DMS153 treated with DMSO at 0.1 percent for 48 hours (cell line): ENCODE results near the gene TRAPPC3L.

ENCODE experiments used
- DNase-seq: peaks from one replicate; lab custom pipeline; 2025; ENCODE audit not compliant: unreplicated experiment; lab: John Stamatoyannopoulos, UW

The TRAPPC3L gene

DNA sequence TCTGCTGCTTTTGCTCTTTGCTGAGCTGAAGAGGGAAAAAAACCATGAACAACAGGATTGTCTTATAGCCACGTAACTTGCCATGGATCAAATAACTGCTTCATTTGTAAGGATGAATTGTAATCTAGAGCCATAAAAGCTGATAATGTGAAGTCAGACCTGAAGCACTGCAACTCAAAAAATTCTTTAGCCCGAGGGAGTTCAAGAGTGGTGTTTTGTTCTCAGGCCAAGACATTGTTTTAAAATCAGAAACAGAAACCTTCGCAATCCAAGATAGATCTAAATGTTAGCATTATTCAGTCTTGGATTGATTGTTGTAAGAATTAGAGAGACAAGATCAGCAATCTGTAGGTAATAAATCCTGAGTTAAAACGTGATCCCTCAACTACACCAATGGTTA, at the start of gene TRAPPC3L:
Gene TRAPPC3L, minus strand, starts transcription at position 34 of the 400 bp plus-strand sequence. CDS start 170 bp downstream, outside the sequence.
- DNase-seq: no peak

DNA sequence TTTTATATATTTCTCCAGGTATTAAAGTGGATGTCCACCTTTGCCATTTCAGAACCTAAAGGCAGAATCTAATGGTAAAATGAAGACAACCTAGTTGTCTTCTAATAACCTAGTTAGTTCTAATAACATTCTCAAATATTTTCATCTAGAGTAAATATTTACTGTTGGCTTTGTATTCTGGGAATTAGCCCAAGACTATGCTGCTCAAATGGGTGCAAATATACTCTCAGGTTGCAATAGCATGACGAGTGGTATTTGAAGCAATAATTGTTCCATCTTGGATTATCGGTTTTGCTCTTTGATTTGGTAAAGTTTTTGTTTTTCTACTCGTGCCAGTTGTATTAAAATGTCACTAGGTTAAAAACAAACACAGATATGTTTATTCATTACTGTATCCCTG, 49.8 kb upstream of the TRAPPC3L start:
- no peak for DNase-seq

DNA sequence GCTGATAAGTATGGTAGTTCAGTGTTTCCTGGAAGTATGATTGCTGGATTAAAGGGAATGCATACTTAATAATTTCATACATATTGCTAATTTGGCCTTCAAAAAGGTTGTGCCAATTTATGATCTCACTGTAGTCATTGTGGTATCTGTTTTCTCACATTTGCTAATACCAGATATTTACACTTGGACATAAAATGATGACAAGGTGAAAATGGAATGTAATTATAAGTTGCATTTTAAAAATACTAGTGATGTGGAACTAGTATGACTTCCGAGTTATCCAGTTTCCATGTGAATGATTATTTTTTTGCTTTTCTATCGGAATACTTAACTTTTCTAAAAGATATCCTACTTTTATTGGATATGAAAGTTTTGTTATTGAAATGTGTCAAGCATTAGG, 41.3 kb upstream of the TRAPPC3L start:
- no peak for DNase-seq

GRCh38 chr6:116586276-116586675, 40.8 kb upstream of the TRAPPC3L start:
- DNase-seq: no peak

GRCh38 chr6:116580198-116580597, 34.7 kb upstream of the TRAPPC3L start:
- DNase-seq: no peak

GRCh38 chr6:116579143-116579542, 33.7 kb upstream of the TRAPPC3L start:
- no peak for DNase-seq

DNA sequence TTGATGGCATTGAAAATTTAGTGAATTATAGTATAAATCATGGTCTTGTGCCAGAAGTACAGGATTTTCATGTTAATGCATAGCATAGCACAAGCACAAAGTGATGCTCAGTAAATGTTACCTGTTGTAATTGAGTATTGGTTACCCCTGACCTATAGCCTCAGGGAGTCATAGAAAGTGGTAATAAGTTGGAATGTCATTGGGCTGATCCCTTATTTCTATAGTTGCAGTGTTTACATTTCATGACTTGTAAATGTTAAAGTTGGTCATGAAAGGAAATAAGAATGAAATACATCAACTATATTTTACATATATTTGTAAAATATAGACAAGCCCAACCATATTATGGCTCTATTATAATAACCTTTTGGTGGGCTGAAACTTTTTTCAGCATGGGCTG, 32.9 kb upstream of the TRAPPC3L start:
- no peak for DNase-seq

- DNase-seq: no peak
These were observed 32.0 kb upstream of the TRAPPC3L start for GRCh38 chr6:116577486-116577885.

DNA sequence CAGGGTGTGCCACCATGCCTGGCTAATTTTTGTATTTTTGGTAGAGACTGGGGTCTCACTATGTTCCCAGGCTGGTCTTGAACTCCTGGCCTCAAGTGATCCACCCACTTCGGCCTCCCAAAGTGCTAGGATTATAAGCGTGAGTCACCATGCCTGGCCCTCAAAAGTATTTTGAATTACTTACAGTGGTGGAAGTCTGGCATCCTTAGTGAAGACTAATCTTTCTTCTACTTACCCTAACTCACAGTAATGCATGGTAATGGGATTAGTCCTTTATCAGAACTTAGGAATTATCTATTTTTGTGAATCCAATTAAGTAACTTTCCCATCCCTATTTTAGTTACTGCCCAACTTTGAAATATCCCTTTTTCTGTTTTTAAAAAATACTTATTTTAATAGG, 29.7 kb upstream of the TRAPPC3L start:
- no peak for DNase-seq

DNA sequence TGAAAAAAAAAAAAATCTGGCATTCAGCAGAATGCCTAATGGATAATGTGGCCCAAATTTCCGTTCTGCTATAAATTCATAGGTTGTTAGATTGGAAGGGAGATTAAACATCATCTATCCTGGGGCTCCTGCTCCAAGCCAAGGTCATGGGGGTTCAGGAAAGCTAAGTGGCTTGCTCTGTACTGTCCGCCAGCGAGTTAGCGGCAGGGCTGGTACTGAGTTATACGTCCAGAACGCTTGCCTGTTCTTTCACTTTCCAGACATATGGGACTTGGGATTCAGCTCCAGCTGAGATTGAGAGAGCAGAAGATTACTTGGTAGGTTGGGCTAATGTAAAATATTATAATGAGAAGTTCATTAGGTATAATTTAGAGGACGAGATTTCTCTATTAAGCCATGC, 26.7 kb upstream of the TRAPPC3L start:
- DNase-seq: no peak

- no peak for DNase-seq
These were observed 26.2 kb upstream of the TRAPPC3L start for GRCh38 chr6:116571683-116572000.

DNA sequence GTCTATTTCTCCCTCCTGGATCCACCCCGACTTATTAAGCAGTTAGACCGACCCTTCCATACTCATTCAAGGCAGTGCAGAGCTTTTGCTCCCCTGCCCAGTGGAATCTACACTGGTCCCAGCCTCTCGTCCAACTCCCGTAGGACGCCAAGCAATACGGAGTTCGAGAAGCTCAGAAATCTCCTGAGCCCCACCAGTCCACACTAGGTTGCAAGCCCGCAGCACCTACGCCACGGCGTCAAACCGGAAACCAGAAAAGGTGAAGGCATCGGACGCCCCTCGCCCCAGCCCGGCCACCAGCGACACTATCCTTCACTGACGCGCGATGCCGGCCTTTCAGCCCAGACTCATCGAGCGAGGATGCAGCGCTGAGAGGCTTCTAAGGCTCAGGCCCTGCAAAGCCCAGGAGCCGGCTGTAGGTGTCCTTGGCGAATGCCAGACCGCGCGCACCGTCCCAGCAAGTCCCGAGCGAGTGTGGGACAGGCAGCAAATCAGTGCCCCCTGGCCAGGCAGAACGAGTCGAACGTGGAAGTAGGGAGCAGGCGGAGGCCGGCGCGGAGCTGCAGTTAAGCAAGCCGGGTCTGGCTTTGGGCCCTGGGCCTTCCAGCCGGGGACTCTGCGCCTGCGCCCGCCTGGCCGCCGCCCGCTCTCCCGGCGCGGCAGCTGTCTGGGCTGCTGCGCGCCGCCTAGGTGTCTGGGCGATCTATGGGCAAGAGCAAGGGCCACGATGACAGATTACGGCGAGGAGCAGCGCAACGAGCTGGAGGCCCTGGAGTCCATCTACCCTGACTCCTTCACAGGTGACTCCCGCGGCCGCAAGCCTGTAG, 25.6 kb upstream of the TRAPPC3L start, which contains the start of gene RWDD1:
Gene RWDD1, plus strand, starts transcription at position 649 of the 827 bp plus-strand sequence. Its CDS starts 79 bp downstream, at position 728.
- DNase-seq: peak; percentile 93

GRCh38 chr6:116568821-116569755, 23.6 kb upstream of the TRAPPC3L start:
- DNase-seq: no peak

DNA sequence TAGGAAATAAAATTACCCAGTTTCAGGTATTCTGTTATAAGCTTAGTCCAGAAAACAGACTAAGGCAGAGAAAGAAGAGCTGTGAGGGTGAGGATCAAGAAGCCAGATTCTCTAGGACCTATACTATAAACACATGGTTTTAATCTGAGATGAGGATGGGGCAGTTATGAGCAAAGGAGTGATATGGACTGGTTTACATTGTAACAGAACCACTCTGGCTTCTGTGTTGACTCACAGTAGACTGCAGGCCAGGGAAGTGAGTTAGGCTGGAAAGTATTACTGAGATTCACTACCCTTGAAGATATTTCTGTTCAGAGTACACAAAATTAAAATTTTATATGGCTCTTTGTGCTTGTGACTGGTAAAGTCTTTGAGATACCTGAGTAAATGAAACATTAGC, 22.6 kb upstream of the TRAPPC3L start:
- no peak for DNase-seq

GRCh38 chr6:116564921-116565872, 19.7 kb upstream of the TRAPPC3L start:
- DNase-seq: no peak

DNA sequence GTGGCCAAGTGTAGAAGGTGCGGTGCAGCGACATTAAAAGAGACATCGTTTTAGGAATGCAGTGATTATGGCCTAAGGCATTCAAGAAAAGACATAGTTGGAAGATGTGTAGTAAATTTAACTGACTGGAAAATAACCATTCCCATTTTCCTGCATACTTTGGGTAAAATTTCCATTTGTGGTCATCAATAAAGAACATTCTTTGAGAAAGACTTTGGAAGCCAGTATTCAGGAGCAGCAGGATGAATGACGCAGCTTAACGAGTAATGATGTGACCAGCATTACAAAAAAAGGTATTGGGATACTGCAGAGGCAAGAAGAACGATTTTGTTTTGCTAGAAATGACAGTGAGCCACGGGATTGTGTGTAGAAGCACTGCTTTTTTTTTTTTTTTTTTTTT, 18.8 kb upstream of the TRAPPC3L start:
- DNase-seq: no peak

- DNase-seq: no peak
These were observed 18.3 kb upstream of the TRAPPC3L start for GRCh38 chr6:116563830-116564229.

GRCh38 chr6:116562614-116563013, 17.1 kb upstream of the TRAPPC3L start:
- no peak for DNase-seq

DNA sequence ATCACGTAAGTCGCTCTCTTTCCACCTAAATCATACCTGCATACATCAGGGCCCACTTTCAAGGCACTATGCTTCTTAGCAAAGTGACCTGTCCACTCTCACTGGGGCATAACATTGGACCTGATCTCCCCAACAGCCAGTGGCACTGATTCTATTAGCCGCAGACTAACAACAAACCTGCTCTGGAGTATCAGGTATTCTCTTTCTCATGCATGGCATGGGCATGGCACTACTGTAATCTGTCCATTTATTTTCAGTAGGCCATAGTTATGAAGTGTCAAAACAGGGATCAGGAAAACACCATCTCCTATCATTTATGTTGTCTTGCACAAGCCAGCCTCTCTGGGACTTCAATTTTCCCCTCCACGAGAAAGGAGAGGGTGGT, 16.5 kb upstream of the TRAPPC3L start:
- no peak for DNase-seq

GRCh38 chr6:116561377-116562018, 16.0 kb upstream of the TRAPPC3L start:
- DNase-seq: peak; percentile 31
